Activated naive CD4-positive, alpha-beta T cell treated with anti-CD3 and anti-CD28 coated beads, Interleukin-2, amount 50 U/mL, for 16 hours (primary cell): ENCODE results near the gene RPS16.
A peak's percentile ranks its signal among the peaks of the same experiment; 100 is the strongest.

Source experiments
- DNase-seq: peaks from one replicate; pipeline ENCODE4 v3.0.0-alpha.2; 2020

The RPS16 gene

DNA sequence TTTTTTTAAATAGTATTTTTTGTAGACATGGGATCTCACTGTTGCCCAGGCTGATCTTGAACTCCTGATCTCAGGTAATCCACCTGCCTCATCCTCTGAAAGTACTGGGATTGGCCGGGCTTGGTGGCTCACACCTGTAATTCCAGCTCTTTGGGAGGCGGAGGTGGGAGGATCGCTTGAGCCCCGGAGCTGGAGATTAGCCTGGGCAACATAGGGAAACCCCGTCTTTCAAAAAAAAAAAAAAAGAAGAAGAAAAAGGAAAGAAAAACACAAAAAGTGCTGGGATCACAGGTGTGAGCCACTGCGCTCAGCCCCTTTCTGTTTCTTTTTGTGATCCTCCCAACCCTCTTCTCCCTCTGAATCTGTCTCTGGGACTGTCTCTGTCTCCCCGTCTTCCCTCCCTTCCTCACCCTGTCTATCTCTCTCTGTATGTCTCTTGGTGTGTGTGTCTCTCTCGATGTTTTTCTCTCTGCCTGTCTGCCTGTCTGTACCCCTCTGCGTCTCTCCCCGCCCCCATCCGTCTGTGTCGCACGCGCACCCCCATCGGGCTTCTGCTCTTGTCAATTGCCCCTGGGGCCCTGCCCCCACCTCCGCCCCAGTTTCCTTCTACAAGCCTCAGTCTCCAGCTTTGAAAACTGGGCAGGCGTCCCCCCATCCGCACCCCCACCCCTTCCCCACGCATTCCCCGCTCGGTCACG lies 29.6 kb downstream of the RPS16 start:
- peak; percentile 87 for DNase-seq

DNA sequence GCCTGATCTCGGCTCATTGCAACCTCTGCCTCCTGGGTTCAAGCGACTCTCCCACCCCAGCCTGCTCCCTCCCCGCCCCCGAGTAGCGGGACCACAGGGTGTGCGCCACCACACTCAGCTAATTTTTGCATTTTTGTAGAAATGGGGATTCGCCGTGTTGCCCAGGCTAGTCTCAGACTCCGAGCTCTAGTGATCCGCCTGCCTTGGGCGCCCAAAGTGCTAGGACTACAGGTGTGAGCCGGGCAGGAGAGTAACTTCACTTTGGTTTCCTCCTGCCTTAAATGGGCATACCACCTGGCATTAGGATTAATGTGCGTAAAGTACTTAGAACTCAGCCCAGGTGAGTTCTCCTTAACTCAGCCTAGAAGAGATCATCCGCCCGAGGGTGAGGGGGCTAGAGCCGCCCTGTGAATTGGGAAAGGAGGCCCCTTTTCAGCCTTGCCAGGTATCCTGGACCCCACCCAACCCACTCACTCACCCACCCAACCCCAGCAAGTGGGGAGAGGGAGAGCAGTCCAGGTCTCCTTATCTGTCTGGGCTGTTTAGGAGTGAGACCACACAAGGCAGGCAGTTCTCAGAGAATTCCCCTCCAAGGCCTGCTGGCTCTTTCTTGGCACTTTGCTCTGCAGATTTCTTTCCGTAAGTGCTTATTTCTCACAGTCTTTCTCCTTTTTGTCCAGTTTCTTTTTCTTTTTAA lies 30.3 kb downstream of the RPS16 start:
- DNase-seq, result no peak

DNA sequence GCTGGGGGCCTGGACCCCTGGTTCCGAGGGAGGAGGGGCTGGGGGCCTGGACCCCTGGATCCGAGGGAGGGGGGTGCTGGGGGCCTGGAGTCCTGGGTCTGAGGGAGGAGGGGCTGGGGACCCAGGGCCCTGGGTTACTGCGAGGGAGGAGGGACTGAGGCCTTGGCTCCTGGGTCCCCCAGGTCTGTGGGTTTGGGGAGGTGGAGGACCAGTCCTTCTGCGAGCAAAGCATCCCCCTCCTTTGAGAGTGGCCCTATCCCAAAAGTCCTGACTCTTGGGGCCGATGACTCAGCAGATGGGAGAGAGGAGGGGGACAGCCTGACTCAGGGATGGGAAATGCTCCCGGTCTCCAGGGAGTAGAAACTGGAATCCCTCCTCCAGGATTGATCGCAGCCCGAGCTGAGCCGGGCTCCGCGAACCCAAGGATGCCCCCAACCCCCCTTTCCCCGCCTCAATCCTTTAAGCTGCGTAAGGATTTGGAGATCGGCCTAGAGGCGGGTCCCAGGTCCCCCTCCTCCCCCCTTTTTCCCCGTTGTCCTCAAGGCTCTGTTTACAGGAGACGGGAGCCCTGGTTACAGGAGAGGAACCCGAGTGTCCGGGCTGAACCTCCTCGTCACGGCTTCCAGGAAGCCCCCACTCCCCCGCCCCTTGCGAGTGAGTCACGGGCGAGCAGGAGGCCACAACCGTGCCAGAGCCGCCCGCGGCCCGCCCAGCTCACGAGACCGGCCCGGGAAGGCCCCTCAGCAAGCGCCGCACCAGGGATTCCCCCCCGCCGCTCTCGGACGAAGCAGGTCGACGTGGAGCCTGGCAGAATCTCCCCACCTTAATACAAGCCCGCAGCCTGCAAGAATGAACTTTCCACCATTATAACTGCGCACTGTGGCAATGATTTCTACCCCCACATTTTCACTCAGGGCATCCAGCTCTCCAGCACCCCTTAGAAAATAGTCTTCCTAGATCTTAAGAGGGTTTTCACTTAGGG lies 32.1 kb downstream of the RPS16 start:
- peak; percentile 94 for DNase-seq

DNA sequence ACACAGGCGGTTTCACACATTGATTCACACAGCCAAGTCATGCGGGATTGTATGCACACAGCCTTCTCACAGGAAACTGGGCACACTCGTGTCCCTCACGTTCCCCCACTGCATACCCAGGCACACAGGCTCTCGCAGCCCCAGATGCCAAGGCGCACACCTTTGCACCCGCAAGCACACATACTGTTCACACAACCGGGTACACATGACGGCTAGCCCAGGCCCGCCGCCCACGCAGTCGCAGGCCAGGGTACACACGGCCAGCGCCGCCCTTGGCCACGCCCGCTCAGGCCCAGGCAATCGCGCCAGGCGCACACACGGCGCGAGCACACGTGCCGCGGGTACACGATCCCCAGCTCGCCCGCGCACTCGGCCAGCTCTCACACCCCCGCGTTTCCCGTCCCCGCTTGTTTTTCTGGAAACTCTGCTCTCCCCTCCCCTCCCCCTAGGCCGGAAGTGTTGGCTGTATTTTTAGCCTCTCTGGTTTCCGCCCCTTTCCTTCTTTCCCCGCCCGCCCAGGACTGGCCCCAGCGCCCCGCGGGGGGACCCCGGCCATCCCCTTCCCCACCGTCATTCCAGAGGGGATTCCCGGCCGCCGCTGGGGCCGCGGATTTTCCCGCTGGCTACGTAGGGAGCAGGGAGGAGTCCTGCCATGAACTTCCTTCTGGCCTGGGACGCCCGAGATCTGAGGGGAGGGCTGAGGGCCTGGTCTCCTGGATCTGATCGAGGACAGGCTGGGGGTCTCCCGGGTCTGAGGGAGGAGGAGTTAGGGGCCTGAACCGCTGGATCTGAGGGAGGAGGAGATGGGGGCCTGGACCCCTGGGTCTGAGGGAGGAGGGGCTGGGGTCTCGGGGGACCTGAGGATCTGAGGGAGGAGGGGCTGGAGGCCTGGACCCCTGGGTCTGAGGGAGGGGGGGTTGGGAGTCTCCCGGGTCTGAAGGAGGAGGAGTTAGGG lies 33.1 kb downstream of the RPS16 start:
- peak; percentile 77 for DNase-seq

DNA sequence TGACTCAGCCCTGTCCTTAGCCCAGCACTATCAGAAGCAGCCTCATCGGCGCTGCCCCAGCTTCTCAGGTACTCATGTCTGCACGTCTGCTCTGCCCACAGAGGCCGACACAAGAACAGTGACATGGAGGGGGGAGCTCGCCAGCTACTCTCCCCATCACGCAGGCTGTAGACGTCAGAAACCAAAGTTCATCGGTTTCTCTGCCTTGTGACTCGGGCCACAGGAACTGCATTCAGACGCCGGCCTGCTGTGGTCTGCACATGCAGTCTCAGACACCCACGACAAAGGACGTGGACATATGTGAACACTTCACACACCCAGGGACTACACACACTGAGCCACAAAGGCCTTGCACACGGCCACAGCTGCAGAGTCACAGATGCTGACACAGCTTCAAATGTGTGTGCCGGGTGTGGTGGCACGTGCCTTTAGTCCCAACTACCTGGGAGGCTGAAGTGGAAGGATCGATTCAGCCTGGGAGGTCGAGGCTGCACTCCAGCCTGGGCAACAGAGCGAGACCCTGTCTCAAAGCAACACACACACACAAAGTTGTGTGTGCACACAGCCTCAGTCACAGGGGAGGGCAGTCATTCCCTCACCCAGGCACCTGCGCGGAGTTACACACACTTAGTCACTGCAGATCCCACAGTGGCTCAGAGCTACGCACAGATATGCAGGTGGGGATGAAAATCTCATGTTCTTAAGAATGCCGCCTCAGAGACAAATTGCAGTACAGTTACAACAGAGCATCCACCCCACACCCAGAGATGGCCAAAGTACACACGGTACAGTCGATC lies 34.0 kb downstream of the RPS16 start:
- DNase-seq, result peak; percentile 75

DNA sequence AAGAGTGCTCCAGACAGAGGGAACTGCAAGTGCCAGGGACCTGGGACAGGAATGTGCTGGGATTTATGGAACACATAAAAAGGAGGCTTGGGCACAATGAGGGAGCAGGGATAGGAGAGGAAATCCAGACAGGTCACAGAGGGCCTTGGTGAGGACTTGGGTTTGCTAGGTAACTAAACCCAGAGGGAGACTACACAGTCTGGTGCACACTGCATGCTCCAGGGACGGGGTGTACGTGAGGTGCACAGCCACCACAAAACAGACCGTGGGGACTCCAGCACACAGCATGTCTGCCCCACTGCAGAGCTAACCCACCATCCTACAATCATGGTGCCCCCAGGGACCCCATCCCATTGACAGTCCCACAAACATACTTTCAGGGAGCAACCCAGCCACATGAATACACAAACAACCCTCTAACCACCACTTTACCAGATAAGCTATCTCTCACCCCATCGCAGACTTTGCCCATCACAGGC lies 34.6 kb downstream of the RPS16 start:
- no peak for DNase-seq

DNA sequence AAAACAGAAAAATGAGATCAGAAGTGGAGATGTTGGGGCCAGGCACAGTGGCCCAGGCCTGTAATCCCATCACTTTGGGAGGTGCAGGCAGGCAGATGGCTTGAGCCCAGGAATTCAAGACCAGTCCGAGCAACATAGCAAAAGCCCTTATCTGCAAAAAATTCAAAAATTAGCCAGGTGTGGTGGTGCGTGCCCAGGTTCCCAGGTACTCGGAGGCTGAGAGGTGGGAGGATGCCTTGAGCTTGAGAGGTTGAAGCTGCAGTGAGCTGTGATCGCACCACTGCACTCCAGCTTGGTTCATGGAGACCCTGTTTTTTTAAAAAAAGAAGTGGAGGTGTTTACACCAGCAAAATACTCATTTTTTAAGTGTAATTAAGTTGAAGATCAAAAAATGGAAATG lies 35.7 kb downstream of the RPS16 start:
- DNase-seq, result no peak

DNA sequence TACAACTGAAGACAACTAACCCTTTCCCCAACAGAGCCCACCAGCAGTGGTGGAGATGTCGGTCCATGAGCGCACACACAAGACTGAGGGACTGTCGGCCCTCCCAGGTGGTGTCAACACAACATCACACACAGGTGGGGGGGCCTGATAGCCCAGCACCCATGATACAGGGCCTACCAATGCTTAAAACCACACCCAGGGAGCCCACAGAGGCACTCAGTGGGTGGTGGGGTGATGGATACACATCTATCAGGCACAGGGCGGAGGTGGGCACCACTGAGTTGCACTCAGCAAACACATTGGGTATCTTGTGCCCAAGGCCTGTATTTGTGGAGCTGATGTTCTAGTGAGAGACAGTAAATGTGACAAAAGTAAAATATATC lies 36.1 kb downstream of the RPS16 start:
- DNase-seq, result no peak

DNA sequence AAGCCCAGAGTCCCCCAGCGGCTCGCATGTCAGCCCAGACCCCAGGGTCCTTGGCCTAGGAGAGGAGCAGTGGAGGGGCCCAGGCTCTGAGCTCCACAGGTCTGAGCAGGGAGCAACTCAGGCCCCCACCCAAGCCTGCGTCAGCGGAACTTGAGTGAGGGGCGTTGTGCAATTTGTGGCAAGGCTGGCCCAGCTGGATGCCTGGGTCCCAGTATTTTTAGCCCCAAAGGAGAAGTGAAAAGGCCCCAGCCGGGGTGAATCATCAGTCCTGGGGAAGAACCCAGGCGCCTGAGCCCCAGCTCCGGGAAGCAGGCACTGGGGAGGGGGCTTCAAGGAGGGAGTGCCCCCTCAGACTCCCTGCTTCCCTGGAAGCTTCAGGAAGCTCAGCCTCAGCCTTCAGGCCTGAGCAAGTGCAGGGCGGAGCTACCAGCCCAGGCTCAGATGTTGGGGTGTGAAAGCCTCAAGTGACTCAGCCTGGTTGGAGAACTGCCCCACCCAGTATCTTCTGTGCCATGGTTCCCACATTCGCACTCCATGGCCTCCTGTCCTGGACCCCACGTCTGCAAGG lies 37.4 kb downstream of the RPS16 start:
- peak; percentile 44 for DNase-seq

DNA sequence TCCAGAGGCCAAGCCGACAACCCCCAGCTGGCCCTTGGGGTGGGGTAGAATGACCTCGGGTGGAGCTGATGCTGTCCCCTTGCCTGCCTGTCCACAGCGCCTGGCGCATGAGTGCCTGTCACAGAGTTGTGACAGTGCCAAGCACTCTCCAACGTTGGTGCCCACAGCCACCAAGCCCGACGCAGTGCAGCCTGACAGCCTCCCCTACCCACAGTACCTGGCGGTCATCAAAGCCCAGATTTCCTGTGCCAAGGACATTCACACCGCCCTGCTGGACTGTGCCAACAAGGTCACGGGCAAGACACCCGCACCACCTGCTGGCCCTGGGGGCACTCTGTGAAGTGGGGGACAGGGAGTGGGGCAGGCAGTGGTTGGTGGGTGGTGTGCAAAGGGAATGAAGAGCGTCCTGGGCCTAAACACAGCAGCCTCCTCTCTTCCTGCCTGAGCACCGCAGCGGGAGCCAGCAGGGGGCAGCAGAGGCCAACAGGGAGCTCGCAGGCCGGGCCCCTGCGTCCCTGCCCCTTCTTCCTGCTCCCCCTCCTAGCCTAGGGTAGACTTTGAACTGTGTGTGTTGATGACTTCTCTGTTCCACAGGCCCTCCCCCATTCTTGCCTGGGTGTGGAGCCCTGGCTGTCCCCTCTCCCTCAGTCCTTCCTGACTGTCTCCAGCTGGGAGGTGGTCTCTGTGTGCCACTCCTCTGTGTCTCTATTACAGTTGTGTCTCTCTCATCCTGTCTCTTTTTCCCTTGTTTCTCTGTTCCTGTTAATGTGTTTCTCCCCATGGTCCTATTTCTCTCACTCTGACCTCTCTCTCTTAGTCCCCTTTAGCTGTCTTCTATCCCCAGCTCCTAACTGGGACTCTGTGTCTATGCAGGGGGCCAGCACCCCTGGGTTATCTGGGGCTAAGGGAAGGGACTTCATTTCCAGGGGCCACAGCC lies 38.1 kb downstream of the RPS16 start:
- peak; percentile 93 for DNase-seq

DNA sequence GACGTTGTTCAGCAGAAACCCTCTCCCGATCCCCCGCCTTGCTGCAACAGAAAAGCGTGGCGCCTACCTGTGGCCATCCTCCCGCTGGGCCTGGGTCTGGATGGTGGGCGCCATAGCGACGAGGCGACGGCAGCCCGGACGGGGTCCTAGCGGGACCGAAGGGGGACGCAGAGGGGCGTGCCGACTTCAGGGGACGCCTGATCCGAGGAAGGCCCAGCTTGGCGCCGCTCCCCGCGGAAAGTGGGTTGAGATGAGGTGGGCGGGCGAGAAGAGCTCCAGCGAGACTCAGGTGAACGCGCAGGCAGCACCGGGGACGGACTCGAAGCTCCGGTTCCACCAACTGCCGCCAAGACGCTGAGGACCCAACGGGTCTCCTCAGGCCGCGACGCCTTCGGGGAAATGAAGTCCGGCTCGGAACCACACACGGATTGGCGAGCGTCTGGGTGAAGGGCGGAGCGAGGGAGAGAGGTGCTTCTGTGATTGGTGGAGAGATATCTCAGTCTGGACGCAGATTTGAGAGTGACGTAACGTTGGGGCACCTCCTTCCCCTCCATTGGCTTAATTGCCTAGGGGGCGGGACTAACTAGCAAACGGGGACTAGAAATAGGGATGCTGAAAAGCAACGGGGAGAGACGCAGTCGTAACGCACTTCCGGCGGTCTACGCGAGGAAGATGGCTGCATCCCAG lies 44.9 kb downstream of the RPS16 start, which contains the start of the genes MED29 and PAF1:
Gene MED29 (plus strand): TSS at position 628 of the 687 bp plus-strand sequence. CDS start 45 bp downstream, at position 673.
Gene PAF1 (minus strand): TSS at position 356 of the 687 bp plus-strand sequence. CDS start 242 bp downstream, at position 114.
- DNase-seq, result peak; percentile 96

DNA sequence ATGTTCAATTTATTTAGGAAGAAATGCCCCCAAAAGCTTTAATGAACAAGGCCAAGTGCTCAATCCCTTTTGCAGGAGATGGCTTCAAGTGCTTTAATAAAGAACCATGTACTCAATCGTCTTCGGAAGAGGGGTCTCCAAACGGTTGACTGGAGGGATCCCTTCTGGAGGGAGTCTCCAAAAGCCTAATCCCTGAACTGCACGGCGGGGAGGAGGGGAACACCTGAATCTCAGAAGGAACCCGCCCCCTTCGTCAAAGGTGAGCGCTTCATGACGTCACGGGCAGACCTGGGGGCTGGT lies 45.3 kb downstream of the RPS16 start:
- no peak for DNase-seq

DNA sequence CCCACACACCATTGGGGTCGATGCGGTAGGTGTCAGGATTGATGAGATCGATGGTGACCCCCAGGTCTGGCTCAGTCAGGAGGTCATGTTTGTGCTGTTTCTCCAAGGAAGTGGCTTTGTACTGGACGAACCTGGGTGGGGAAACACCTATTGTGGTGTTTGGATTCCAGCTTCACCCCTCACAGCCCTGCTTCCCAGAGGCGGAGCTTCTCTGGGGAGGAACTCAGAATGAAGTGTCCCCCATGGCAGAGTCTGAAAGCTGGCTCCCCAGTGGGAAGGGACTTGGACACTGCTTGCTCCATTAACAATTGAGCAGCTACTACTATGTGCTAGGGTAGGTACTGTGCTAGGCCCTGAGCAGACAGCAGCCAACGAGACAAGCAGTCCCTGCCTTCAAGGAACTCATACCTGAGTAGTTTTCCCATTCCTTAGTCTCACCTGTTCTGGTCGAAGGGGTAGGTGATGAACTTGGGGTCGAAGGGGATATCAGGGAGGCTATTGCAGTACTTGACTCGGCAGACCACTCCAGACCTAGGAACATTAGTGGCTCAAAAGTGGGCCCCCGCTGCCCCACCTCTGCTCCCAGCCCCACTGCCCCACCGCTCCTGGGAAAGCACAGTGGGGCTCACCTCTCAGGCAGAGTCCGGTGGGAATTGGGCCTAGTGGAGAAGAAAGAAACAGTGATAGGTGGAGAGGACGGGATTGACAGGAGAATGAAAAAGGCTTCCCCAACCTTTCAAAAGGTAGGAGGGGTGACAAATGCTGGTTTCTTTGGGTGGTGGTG lies 45.9 kb downstream of the RPS16 start:
- no peak for DNase-seq

DNA sequence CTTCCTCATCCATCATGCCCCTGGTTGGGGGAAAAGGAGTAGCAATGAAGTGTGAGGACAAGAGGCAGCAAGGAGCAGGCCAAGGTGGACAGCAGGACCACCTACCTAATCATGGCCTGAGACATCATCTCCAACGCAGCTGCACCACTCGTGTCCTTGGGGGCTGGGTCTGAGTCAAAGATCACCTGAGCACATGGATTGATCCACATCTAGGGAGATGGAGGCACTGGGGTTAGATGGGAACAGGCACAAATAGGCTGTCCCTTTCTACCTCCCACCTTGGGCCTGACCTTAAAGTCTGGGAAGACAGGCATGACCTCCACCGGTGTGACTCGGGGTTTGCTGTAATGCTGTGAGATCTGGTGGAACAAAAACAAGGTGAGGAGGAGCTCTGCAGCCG lies 47.1 kb downstream of the RPS16 start:
- DNase-seq, result no peak

DNA sequence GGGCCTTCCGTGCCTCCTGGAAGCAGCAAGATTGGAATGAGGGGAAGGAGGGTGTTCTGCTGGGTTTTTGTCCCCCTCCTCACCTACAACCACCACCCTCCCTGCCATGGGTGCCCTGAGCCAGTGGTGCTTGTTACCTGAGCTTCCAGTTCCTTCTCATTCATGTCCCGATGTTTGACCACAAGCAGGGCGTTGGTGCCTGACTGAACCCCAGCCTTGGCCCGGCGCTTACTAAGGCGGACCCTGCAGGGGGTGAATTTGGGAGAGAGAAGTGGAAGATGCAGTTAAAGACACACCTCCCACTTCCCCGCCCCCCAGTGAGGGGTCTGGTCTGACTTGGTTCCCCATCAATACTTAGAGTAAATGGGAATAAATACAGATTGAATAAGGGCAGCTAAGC lies 49.2 kb downstream of the RPS16 start:
- no peak for DNase-seq

DNA sequence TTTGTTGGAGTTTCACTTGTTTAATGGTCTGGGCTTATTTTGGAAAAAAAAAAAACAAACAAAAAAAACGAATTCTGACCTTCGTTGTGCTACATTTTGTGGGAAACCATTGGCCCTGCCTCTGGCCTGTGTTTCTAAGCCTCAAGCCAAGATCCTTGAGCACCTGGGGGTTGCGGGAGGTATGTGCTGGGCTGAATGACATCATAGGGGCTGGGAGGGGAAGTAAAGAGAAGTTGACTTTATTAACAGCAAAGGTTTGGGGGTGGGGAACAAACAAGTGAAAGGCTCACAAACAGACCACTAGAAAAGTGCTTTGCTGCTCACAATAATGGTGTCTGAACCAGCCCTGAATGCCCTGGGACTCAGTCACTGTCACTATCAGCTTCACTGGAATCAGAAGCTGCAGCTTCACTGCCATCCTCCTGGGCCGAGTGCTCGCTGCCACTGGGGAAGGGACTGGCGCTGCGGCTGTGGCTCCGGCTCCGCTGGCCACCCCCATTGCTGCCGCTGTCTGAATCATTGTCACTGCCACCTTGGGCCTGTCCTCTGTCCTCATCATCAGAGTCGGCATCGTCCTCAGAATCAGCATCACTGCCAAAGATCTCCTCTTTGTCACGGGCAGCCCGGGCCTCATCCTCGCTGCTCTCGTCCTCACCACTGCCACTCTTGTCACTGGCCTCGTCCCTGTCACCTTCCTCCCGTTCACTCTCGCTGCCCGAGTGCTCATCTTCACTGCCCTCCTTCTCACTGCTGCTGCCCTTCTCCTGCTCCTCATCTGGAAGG lies 49.9 kb downstream of the RPS16 start:
- no peak for DNase-seq

DNA sequence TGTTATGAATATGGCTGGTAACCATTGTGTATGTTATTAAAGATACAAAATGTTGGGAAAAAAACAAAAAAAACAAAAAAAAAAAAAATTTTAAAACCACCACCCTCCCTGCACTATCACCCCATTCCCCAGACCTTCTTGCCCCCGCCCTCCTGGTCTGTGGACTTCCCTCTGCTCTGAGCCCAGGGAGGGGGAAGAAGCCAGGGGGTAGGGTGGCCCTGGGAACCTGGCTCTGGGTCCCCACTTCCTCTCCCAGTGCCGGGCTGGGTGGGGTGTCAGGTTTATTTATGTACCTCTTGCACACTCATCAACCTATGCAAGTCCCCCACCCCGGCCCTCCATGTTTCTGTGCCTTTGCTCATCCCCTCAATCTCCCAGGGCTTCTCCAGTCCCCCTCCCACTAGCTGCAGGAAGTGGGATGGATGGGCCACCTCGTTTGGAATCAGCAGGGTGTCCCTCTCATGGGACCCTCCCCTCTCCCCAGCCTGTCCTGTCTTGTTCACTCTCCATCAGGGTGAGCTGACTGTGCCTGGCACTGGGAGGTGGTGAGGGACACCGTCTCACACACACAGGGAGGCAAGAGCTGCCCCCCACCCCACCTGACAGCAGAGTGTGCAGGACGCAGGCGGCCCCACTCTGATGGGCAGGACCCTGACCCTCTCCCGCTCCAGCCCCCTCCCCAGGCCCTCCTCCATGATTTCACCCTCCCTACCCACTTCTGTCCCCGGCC lies 50.7 kb downstream of the RPS16 start:
- DNase-seq, result no peak
